LoVo (cell line): ENCODE data around the gene TMEM217.
"Not testable (repeated sequence)": the region's sequence is repeated elsewhere in the genome, so short reads cannot be mapped to it uniquely, and the experiment has no call there.

Experiments
- DNase-seq: peaks from one replicate; pipeline ENCODE4 v3.0.0-alpha.2; 2016; ENCODE audit warnings: low spot score

The TMEM217 gene

GRCh38 chr6:37257634-37258404 lies at the start of gene TMEM217, which contains the start of gene TBC1D22B:
TMEM217 (minus strand) TSS chr6:37258144; CDS start chr6:37219030, 39,114 bp downstream.
TBC1D22B (plus strand) TSS chr6:37257772; CDS start chr6:37257918, 146 bp downstream.
- peak; percentile 97 for DNase-seq

GRCh38 chr6:37307484-37307883 lies 49.5 kb upstream of the TMEM217 start:
- DNase-seq = not testable (repeated sequence)

DNA sequence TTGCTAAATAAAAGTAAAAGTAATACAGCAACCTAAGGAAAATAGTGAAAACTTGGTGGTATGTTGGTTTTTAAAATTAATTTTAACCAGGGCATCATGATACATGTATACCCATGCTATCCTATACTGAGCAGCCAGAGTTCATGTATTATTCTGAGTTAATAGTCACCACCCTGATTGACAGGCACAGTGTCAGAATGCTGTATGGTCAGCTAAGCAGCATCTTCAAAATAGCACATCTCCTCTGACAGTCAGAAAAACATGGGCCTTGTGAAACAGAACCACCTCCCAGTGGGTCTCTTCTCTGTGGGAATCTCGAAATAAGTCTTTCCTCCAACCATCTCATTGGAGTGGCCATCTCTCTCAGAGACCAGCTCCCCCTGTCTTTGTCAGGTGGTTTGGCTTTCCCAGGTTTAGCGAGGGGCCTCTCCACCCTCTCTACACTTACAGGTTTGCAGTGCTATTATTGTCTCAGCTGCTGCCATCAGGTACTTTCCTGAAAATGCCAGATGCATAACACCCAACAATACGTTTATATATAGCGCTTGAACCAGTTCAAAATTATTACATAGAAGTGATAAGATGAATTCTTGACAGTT lies 48.8 kb upstream of the TMEM217 start:
- no peak for DNase-seq

GRCh38 chr6:37305841-37306425 lies 48.0 kb upstream of the TMEM217 start:
- DNase-seq = no peak

DNA sequence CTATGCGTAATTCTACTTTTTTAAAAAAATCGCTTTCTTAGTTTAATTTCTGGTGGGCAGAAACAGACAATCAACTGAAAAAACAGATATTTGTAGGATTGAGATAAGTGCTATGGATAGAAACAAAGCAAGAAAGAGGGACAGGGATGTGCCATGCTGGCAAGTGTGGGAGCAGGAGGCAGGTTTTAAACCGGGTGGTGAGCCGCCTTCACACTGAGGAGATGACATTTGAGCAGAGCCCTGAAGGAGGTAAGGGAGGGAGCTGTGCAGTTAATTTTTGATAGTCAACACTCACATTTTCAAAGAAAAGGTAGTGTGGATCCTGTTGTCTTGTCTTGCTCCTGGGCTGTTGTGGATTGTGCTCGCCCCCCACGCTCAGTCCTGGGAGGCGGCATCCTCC lies 46.8 kb upstream of the TMEM217 start:
- no peak for DNase-seq

DNA sequence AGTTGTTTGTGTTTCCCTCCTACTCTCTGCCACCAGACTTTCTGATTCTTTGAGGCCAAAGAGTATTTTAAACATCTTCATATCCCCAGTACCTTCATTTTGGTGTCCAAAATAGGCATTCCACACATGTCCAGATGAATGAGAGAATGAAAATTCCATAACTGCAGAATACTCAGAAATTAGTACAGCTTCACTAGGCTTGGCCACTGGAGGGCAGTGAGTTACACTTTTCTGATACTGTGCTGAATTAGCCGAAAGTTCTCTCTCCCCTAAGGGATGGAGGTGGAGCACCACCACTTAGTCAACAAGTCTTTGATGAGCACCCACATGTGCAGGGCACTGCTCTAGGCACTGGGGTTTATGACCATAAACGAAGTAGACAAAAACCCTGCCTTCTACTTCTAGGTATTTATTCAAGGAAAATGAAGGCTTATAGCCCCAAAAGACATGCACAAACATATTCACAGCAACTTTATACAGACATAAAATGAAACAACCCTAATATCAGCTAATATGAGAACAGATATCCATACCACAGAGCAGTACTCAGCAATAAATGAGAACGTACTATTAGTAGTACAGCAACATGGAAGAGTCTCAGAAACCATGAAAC lies 46.1 kb upstream of the TMEM217 start:
- DNase-seq = no peak

DNA sequence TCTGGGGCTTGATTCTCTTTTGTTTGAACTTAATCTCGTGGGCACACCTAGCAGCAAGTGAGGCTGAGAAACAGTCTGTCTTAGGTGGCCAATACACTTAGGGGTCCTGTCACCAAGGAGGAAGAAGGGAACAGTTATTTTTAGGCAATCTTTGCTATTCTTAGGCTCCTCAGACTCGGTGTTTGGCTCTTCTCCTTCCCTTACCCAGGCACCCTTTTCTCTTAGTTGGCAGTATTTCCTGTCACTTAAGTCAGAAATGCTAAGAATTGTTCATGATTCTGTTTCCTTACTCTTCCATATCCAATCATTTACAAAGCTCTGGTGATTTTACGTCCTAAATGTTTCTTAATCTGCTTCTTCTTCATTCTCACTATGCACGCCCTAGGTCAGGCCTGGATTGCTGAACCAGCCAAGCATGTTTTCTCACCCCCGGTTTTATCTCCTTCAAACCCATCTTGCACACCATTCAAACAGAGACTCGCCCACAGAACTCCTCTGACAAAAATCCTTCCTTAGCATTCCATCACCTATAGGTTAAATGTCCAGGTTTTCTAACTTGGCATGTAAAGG lies 45.2 kb upstream of the TMEM217 start:
- DNase-seq = no peak

DNA sequence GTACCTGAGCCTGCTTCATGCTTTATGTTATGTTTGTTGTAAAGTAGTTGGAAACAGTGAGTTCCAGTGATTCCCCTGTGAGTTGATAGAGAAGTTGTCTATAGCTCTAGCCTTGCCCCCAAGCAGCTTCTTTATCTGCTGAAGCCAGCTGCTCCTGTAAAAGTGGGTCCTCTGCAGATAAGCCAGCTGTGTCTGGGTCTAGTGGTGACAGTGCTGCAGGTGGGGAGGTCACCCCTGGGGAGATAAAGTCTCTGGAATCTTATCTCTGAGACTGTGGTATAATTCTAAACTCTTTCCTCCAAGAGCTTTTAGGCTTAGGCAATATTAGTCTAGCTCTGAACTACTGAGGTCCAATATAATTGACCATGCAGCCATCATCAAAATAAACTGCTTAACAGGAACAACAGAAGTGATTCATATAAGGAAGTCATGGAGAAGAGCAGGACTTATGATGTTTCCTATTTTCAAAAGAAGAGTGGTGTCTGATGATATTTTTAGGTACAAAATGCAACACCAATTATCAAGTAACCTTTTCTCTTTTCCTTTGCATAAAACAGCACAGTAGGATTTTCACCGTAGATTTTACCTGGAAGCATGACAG lies 44.2 kb upstream of the TMEM217 start:
- DNase-seq = no peak

DNA sequence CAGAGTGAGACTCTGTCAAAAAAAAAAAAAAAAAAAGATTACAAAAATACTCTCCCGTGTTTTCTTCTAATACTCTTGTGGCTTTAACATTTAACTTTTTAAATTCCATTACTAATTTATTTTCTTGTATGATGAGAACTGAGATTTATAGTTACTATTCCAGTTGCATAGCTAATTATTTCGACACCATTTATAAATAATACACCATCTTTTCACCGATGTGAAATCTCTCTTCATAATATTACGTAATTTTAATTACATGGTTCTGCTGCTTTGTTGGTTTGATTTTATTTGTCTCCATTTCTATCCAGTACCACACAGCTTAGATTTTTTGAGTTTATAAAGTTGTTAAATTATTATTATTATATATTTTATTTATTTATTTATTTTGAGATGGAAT lies 42.0 kb upstream of the TMEM217 start:
- DNase-seq = no peak

DNA sequence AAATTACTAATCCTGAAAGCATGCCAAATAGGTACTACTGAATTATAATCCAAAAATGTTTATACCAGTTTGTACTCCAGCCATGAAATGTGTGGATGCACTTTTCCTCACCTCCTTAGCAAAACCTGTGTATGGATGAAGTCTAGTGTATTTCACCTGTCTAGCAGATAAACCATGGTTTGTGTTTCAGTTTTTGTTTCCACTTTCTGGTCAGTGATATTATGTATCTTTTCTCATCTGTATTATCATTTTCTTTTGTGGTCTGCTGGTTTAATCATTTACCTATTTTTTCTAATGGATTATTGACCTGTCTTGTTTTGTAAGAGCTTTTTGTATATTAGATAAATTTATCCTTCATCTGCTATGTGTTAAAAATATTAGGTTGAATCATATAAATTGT lies 41.0 kb upstream of the TMEM217 start:
- DNase-seq = no peak

GRCh38 chr6:37297637-37298036 lies 39.7 kb upstream of the TMEM217 start:
- DNase-seq = not testable (repeated sequence)

DNA sequence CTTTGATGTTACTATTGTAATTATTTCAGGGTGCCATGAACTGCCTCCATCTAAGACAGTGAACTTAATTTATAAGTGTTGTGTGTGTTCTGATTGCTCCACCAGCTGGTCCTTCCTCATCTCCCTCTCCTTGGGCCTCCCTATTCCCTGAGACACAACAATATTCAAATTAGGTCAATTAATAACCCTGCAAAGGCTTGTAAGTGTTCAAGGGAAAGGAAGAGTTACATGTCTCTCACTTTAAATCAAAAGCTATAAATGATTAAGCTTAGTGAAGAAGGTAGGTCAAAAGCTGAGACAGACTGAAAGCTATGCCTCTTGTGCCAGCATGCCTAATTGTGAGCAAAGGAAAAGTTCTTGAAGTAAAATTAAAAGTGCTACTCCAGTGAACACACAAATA lies 35.5 kb upstream of the TMEM217 start:
- no peak for DNase-seq

GRCh38 chr6:37289931-37290330 lies 32.0 kb upstream of the TMEM217 start:
- no peak for DNase-seq

GRCh38 chr6:37288247-37288646 lies 30.3 kb upstream of the TMEM217 start:
- no peak for DNase-seq

DNA sequence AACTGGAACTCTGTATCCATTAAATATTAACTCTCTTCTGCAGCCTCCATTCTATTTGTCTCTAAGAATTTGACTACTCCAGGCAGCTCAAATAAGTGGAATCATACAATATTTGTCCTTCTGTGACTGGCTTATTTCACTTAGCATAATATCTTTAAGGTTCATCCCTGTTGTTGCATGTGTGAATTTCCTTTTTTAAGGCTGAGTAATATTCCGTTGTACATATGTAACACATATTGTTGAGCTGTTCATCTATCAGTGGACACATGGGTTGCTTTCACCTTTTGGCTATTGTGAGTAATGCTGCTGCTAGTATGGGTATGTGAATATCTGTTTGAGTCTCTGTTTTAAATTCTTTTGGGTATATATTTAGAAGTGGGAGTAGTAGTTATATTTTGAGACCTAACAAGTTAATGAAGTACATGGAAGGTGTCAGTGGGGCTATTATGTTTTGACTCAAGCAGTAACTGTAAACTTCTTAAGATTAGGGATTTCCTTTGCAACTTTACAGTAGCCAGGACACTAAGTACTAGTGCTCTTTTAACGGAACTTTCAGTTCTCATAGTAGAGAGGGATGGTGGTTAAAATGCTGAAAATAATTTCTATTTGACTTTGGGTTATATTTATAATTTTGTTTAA lies 29.7 kb upstream of the TMEM217 start:
- no peak for DNase-seq

DNA sequence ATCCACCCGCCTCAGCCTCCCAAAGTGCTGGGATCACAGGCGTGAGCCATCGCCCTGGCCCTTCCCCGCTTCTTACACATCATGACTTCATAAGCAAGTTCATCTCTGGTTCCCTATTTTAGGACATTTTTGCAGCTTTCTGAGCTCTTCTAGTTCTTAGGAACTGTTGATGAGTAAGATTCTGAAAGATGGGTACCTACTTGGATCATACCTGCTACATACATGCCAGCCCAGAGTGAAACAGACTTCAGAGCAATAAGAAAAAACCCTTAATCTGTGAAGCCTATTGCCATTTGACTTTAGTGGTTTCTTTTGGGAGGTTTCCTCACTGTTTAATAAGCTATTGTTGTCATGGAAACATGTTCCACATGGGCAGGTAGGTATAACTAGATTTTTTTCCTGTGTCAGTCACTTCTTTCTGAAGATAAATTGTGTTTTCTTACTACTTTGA lies 27.9 kb upstream of the TMEM217 start:
- DNase-seq = no peak

DNA sequence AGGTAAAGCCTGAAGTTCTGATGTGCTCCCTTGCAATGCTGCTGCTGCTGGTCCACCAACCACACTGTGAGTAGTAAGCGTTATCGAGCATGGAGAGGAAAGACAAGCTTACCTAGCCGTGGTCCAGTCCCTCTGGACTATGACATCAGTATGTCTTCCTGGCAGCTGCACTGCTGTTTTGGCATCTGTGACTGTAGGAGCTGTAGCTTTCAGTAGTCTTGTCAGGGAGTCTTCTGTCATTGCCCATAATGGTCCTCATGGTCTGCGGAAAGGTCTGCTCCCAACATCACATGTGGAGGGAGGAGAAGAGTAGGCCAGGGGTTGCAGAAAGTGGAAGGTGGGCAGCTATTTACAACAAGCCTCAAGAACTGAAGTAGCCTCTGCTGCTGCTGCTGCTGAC lies 26.8 kb upstream of the TMEM217 start:
- DNase-seq = no peak

- no peak for DNase-seq
These were observed 25.8 kb upstream of the TMEM217 start for GRCh38 chr6:37283671-37284151.

DNA sequence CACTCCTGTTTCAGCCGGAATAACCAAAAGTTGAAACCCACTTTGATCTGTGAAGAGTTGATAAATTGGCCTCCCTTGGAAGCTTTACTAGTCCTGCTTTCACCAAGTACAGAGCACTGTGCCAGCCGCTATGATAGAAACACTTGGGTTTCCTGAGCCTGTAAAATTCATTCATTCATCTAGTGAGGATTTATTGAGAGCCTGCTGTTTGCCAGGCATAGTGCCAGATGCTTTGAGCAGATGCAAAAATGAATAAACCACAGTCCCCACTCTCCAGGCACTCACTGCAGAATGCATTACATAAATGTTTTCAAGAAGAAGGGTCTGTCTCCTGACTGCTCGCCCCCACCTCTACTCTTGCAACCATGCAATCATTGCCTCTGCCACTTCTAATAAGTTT lies 25.3 kb upstream of the TMEM217 start:
- no peak for DNase-seq

- DNase-seq = no peak
These were observed 24.4 kb upstream of the TMEM217 start for GRCh38 chr6:37282371-37282770.

DNA sequence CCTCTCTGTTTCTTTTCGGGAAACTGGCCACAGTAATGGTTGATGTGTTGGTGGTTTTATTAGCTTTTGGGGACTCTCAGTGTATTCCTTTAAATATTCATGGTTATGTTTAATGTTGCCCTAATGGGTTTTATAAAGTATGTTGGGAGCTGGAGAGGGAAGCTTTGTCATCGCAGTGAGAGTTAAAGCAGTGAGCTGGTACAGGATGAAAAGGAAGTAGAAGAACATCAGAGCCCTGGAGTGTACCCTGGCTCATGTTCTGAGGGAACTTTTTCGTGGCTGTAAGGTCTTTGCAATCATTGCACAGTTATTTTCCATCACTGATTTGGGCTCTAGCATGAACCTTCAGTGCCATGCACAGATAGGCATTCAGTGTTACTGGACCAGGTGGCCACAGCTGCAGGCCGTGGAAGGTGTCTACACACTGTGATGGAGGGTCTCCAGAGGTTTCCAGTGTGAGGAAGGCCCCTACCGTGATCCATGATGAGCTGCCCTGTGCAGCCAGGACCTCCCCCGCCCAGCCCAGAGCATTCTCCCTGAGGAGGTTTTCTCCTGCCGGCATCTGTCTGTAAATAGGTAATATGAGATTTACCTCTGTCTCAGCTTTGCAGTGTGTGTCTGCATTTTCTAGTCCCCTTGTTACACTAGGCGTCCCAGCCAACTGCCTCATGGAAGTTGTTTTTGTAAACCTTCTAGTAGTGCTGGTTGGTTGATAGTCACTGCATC lies 22.4 kb upstream of the TMEM217 start:
- no peak for DNase-seq
